ENCODE measurements around the gene CDKN2B-AS1.

Gene CDKN2B-AS1

GRCh38 chr9:21982861-21983560 is 11.6 kb upstream of the CDKN2B-AS1 start:
- DNase-seq (ENCODE audit: low read depth), result no peak

- no peak for DNase-seq (ENCODE audit: low read depth)
Measured at GRCh38 chr9:21983561-21983935, 11.0 kb upstream of the CDKN2B-AS1 start.

- DNase-seq (ENCODE audit: low read depth), result no peak
Measured at GRCh38 chr9:21984101-21984500, 10.5 kb upstream of the CDKN2B-AS1 start.

DNA sequence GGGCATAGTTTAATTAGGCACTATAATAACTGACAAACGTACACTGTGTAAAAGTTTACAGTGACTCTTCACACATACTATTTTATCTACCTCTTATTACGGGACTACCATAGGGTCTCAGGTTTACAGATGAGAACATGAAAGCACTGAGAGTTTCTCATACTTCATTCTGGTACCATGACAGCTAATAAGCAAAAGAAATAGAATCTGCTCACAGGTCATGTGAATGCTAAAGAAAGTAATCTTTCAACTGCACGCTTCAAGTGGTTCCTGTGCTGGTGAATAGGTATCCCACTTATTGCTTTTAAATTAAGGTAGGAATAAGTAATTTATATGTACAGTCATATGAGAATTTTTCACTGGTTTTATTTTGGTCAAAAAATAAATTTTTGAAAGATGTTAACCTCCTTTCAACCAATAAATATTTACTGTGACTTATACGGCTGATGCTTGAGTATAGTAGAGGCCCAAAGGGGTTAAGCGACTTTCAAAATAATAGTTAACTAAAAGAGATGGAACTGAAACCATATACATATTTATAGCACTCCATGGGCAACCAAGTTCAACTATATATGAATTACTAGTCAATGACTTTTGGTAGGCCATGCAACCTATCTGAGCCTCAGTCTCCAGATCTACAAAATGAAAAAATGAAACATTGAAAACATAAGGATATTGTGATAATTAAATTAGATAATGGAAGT is 8.5 kb upstream of the CDKN2B-AS1 start:
- no peak for DNase-seq (ENCODE audit: low read depth)

- DNase-seq (ENCODE audit: low read depth), result no peak
Measured at GRCh38 chr9:21988056-21988990, 6.3 kb upstream of the CDKN2B-AS1 start.

- no peak for DNase-seq (ENCODE audit: low read depth)
Measured at GRCh38 chr9:21989440-21990189, 5.0 kb upstream of the CDKN2B-AS1 start.

DNA sequence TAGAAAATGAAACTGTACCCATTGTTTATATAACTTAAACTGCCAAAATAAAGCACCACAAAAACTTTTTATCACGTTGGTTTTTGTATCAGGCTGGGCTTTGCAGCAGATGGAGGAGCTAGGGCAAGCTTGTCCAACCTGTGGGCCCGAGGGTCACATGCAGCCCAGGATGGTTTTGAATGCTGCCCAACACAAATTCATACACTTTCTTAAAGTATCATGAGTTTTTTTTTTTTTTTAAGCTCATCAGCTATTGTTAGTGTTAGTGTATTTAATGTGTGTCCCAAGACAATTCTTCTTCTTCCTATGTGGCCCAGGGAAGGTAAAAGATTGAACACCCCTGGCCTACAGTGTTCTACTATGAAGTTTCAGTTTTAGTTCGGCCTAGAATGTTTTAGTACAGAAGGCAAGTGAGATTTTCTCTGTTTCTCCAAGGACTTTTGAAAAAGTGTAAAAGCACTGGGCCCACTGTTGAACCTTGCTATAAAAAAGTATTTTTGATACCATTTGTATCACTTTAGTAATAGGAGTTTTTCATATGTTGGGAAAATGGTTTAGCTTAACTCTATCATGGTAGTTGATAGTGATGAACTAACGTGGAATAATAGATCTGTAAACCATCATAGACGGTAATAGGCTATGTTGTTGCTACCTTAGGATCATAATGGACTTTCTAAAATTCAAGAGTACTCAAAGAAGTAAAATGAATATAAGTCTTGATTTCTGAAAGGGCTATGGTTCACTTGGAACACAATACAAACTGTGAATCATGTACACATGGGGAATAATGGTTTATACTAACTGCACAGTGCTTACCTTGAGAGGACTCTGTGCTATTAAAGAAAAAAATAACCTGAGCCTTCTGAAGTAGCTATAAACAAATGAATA is 3.3 kb upstream of the CDKN2B-AS1 start:
- no peak for DNase-seq (ENCODE audit: low read depth)

DNA sequence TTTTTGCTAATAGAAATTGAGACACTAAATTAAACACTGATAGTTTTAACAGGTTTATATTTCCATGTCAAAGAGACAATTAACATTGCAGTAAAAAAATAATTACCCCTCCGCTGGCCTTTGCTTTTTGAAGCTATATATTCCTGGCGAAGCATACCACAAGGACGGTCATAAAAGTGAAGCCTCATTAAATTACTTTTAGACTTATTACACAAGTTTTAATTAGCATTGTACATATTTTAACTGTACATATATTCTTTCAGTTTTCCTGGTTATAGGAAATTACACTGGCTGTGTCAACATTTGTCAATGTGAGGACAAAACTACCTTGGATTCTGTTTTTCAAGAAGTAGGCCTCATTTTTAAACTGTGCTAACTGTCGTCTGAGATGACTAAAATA is 1.6 kb upstream of the CDKN2B-AS1 start:
- DNase-seq (ENCODE audit: low read depth), result no peak

DNA sequence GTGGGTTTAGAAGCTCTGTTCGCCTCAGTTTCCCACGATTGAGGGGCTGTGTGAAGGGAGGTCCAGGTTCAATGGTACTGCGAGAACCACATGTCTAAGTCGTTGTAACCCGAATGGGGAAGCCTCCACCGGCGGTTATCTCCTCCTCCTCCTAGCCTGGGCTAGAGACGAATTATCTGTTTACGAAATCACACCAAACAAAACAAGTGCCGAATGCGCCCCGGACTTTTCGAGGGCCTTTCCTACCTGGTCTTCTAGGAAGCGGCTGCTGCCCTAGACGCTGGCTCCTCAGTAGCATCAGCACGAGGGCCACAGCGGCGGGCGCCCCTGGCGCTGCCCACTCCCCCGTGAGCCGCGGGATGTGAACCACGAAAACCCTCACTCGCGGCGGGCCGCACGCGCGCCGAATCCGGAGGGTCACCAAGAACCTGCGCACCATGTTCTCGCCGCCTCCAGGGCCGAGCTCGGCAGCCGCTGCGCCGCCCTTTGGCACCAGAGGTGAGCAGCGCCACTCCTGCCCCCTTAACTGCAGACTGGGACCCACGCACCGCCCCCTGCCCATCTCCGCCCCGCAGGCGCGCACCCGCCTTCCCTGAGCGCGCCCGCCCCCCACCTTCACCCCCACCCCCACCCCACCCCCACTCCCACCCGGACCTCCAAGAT is 567 bp upstream of the CDKN2B-AS1 start, which contains the start of gene CDKN2A:
Gene CDKN2A (minus strand): TSS at position 500 of the 663 bp plus-strand sequence.
- DNase-seq (ENCODE audit: low read depth), result peak; percentile 68

DNA sequence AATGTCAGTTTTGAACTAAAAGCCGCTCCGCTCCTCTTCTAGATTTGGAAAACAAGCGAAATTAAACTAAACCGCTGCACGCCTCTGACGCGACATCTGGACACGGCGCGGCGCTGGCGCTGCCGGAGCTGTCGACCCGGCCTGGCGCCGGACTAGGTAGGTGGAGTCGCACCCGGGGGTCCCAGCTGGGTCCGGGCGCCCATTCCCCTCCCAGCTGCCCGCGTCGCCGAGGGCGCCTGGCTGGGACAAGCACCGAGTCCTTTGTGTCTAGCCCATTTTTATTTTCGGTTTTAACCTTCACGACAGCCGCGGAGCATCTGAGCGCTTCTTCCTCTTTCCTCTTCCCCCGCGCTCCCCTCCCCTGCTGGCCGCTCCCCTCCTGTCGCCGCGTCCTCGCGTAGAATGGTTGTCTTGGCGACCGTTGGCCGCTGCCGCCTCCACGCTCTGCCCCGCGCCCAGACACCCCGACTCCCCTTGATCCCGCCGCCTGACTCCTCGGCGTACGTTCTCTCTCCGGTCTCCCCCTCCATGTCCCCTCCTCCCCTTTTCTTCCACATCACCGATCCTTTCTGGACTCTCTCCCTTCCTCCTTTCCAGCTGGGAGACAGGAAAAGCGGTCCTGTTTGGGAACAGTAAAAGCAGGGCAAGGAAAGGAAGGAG is 545 bp downstream of the CDKN2B-AS1 start:
- DNase-seq (ENCODE audit: low read depth), result peak; percentile 77

DNA sequence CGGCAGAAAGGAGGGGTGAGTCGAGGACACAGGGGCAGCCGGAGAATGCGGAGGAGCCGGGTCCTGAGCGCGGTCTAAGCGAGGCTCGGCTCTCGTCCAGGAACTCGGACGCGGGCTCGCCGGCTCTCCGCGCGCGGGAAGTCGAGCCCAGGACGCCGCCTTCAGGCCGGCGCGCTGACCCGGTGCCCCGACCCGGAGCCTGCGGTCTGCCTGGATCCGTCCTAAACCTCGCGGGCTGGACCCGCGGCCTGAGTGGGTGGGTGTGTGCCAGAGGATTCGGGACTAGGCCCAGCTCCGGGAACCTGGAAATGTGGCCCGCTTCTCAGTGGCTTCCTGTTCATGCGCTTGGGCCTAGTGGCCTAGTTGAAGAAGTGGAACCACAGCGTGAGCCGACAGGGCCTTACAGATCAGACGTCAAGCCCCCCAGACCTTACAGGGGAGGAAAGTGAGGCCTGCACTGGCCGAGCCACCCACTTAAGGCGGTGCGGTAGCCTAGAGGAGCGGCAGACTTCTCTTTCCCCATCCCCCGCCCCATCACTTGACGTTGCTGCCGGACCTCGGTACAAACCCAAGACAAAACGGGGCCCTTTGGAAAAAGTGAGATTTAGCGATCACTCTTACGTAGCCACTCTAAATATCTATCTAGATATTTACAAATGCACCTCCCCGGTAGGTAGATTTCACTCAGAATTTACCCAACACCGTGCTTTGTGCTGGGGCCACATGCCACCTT is 1.2 kb downstream of the CDKN2B-AS1 start:
- peak; percentile 77 for DNase-seq (ENCODE audit: low read depth)

GRCh38 chr9:21996438-21996837 is 1.8 kb downstream of the CDKN2B-AS1 start:
- DNase-seq (ENCODE audit: low read depth), result no peak

- DNase-seq (ENCODE audit: low read depth), result no peak
Measured at GRCh38 chr9:21996858-21997257, 2.3 kb downstream of the CDKN2B-AS1 start.

DNA sequence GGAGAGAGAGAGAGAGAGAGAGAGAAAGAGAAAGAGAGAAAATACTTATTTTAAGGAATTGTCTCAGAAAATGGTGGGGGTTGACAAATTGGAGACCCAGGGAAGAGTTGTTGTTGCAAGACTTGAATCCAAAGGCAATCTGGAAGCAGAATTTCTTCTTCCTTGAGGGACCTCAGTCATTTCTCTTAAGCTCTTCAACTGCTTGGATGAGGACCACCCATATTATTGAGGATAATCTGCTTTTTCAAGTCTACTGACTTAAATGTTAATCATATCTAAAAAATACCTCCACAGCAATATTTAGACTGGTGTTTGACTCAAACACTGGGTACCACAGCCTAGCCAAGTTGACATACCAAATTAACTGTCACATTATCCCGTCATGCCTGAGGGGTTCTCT is 2.9 kb downstream of the CDKN2B-AS1 start:
- no peak for DNase-seq (ENCODE audit: low read depth)

GRCh38 chr9:21998026-21998425 is 3.4 kb downstream of the CDKN2B-AS1 start:
- DNase-seq (ENCODE audit: low read depth), result no peak

- no peak for DNase-seq (ENCODE audit: low read depth)
Measured at GRCh38 chr9:22002038-22002437, 7.4 kb downstream of the CDKN2B-AS1 start.

- peak; percentile 64 for DNase-seq (ENCODE audit: low read depth)
Measured at GRCh38 chr9:22005021-22005701, 10.6 kb downstream of the CDKN2B-AS1 start.

All from iris pigment epithelial cell (primary cell).